HCT116 (cell line): ENCODE measurements around the gene CHM. TPM values are rescaled to one million over a fixed set of nuclear protein-coding genes. Genes with fewer than 3 reads are reported as not detected.

Experiments
- ATAC-seq: fragments of 200-7000 bp; cut with Tn5 transposase; 2 replicates; pipeline ENCODE4 v1.9.1; 2020; ENCODE audit warnings: mild to moderate bottlenecking, moderate library complexity
- BruUV-seq: library from RNA; stranded (reverse); fragments of 400-500 nt; replicated peaks from 2 replicates; lab custom pipeline; 2021; lab: Mats Ljungman, UMichigan
- CTCF ChIA-PET: fragments of 300-600 bp; sonication (Branson Sonifier 250); formaldehyde crosslinking; loops from one replicate; lab custom pipeline; 2021; ENCODE audit warnings: antibody characterized with exemption; lab: Charles Lee
- POLR2A ChIA-PET: fragments of 300-600, 350-600 bp; sonication (Branson Sonifier 250); formaldehyde crosslinking; loops from one replicate; lab custom pipeline; 2021; ENCODE audit warnings: antibody characterized with exemption; lab: Charles Lee
- RAD21 ChIA-PET, 2 experiments: fragments of 300-600 bp; sonication (Branson Sonifier 250); formaldehyde crosslinking; loops; one replicate each; lab custom pipeline; 2023; ENCODE audit warnings: low total read pairs in 2 of 2; ENCODE audit not compliant: uncharacterized antibody in 2 of 2, unreplicated experiment in 2 of 2, low non-redundant PET in 1 of 2; lab: Charles Lee
- DNase-seq: peaks from one replicate; pipeline ENCODE4 v3.0.0-alpha.2; 2010; ENCODE audit warnings: low read depth, low spot score
- H2AFZ ChIP-seq: fragments of 200-600 bp; shearing (Covaris generic), sonication (generic); 2 replicates; pipeline ENCODE4 v1.6.1; 2017; ENCODE audit warnings: low read depth, mixed run types, mixed read lengths, antibody characterized with exemption, low read length; ENCODE audit not compliant: poor library complexity, severe bottlenecking
- H3K27ac ChIP-seq: 2 replicates; pipeline ENCODE4 v1.5.1; 2012; ENCODE audit warnings: low read depth, low read length
- H3K27me3 ChIP-seq: fragments of 200-600 bp; sonication (generic); 2 replicates; pipeline ENCODE4 v1.6.1; 2016; ENCODE audit warnings: mixed run types, low read length, mixed read lengths; ENCODE audit not compliant: insufficient read depth
- H3K36me3 ChIP-seq, 2 experiments: fragments of 200-500 bp in 1 of 2; fragments of 200-600 bp in 1 of 2; sonication (Bioruptor generic) in 1 of 2; sonication (generic) in 1 of 2; 2 replicates each; pipeline versions ENCODE4 v1.5.1 to v1.6.1; 2014 to 2016; ENCODE audit warnings: low read length in 2 of 2, inconsistent platforms in 1 of 2, mixed read lengths in 1 of 2, mixed run types in 1 of 2; ENCODE audit not compliant: insufficient read depth in 2 of 2, control insufficient read depth in 1 of 2
- H3K4me1 ChIP-seq, 2 experiments: fragments of 200-600 bp in 1 of 2; sonication (generic) in 1 of 2; 2 replicates each; pipeline versions ENCODE4 v1.5.1 to v1.6.1; 2012 to 2017; ENCODE audit warnings: low read length in 2 of 2, inconsistent platforms in 1 of 2, mild to moderate bottlenecking in 1 of 2, mixed read lengths in 1 of 2, mixed run types in 1 of 2, moderate library complexity in 1 of 2; ENCODE audit not compliant: insufficient read depth in 2 of 2, control insufficient read depth in 1 of 2
- H3K4me2 ChIP-seq: fragments of 200-600 bp; sonication (generic); 2 replicates; pipeline ENCODE4 v1.6.1; 2017; ENCODE audit warnings: mixed run types, low read length, mixed read lengths
- H3K4me3 ChIP-seq, 2 experiments: fragments of 200-600 bp in 1 of 2; sonication (generic) in 1 of 2; replicated peaks in 1 of 2; 2 replicates each; pipeline ENCODE4 v1.5.1; 2011 to 2016; ENCODE audit warnings: low read length in 2 of 2, control low read depth in 1 of 2, low read depth in 1 of 2, mild to moderate bottlenecking in 1 of 2, mixed read lengths in 1 of 2, mixed run types in 1 of 2
- H3K79me2 ChIP-seq: fragments of 200-600 bp; sonication (generic); 2 replicates; pipeline ENCODE4 v1.6.1; 2017; ENCODE audit warnings: mild to moderate bottlenecking, mixed run types, low read length, moderate library complexity, mixed read lengths; ENCODE audit not compliant: insufficient read depth
- H3K9ac ChIP-seq: fragments of 200-600 bp; sonication (generic); 2 replicates; pipeline ENCODE4 v1.6.1; 2016; ENCODE audit warnings: low read length, mixed read lengths
- H3K9me2 ChIP-seq: fragments of 200-600 bp; sonication (generic), shearing (Covaris generic); 2 replicates; pipeline ENCODE4 v1.6.1; 2017; ENCODE audit warnings: mixed run types, mild to moderate bottlenecking, moderate library complexity; ENCODE audit not compliant: insufficient read depth
- H3K9me3 ChIP-seq, 2 experiments: fragments of 200-500 bp in 1 of 2; fragments of 200-600 bp in 1 of 2; sonication (Bioruptor generic) in 1 of 2; sonication (generic) in 1 of 2; 2 replicates each; pipeline ENCODE4 v1.6.1; 2014 to 2017; ENCODE audit warnings: low read length in 2 of 2, mixed read lengths in 2 of 2, inconsistent platforms in 1 of 2, low read depth in 1 of 2, mild to moderate bottlenecking in 1 of 2, mixed run types in 1 of 2, moderate library complexity in 1 of 2; ENCODE audit not compliant: control insufficient read depth in 1 of 2, insufficient read depth in 1 of 2
- H4K20me1 ChIP-seq: fragments of 200-600 bp; sonication (generic), shearing (Covaris generic); 2 replicates; pipeline ENCODE4 v1.6.1; 2017; ENCODE audit warnings: mixed run types, mild to moderate bottlenecking, moderate library complexity; ENCODE audit not compliant: insufficient read depth
- CEBPB ChIP-seq: IDR thresholded peaks from 2 replicates; pipeline ENCODE4 v1.6.1; 2012; ENCODE audit warnings: low read depth
- EGR1 ChIP-seq: IDR thresholded peaks from 2 replicates; pipeline ENCODE4 v1.6.1; 2012; ENCODE audit warnings: low read depth
- EZH2 ChIP-seq: fragments of 200-600 bp; sonication (generic); IDR thresholded peaks from 2 replicates; pipeline ENCODE4 v1.6.1; 2017; ENCODE audit warnings: antibody characterized with exemption, mixed run types
- FOSL1 ChIP-seq: IDR thresholded peaks from 2 replicates; pipeline ENCODE4 v1.6.1; 2012; ENCODE audit warnings: low read depth
- JUND ChIP-seq: IDR thresholded peaks from 2 replicates; pipeline ENCODE4 v1.6.1; 2012
- POLR2AphosphoS5 ChIP-seq: IDR thresholded peaks from 2 replicates; pipeline ENCODE4 v1.6.1; 2011; ENCODE audit warnings: mild to moderate bottlenecking, low read depth, low read length, moderate library complexity
- RAD21 ChIP-seq: IDR thresholded peaks from 2 replicates; pipeline ENCODE4 v1.6.1; 2012; ENCODE audit warnings: low read depth, mild to moderate bottlenecking
- SP1 ChIP-seq: IDR thresholded peaks from 2 replicates; pipeline ENCODE4 v1.6.1; 2012; ENCODE audit warnings: low read depth
- SRF ChIP-seq: IDR thresholded peaks from 2 replicates; pipeline ENCODE4 v1.6.1; 2012; ENCODE audit warnings: low read depth
- TCF7L2 ChIP-seq: IDR thresholded peaks from 2 replicates; pipeline ENCODE4 v1.7.0; 2011; ENCODE audit warnings: borderline replicate concordance, inconsistent platforms; ENCODE audit not compliant: insufficient read depth, insufficient read length; ENCODE audit errors: extremely low read depth
- ZNF274 ChIP-seq: fragments of 200-500 bp; sonication (Bioruptor generic); IDR thresholded peaks from 2 replicates; pipeline ENCODE4 v1.6.1; 2014; ENCODE audit warnings: mild to moderate bottlenecking, low read depth, low read length, inconsistent platforms
- intact Hi-C: fragments of 100-400 bp; cut with micrococcal nuclease; formaldehyde crosslinking; loops from 2 replicates; pipeline ENCODE4 v1.10.0; 2022
- total RNA-seq: library from RNA; stranded (reverse); gene quantifications from one replicate; pipeline ENCODE4 v1.2.1, GENCODE V29; 2021; ENCODE audit not compliant: unreplicated experiment
- TF ChIP-seq, protein P1 (sequence below), 3 experiments: fragments of 200-600 bp in 1 of 3; sonication (generic) in 1 of 3; IDR thresholded peaks in 2 of 3; conservative IDR thresholded peaks in 1 of 3; 2 replicates each; pipeline ENCODE4 v1.5.1; 2012 to 2017; ENCODE audit warnings: low read depth in 2 of 3, low read length in 2 of 3, antibody characterized with exemption in 1 of 3, borderline replicate concordance in 1 of 3, control low read depth in 1 of 3, mild to moderate bottlenecking in 1 of 3, mixed read lengths in 1 of 3, mixed run types in 1 of 3, moderate library complexity in 1 of 3; ENCODE audit not compliant: insufficient read depth in 1 of 3
- TF ChIP-seq, protein P2 (sequence below): IDR thresholded peaks from 2 replicates; pipeline ENCODE4 v1.6.1; 2012; ENCODE audit warnings: low read depth
- TF ChIP-seq, protein P3 (sequence below): IDR thresholded peaks from 2 replicates; pipeline ENCODE4 v1.6.1; 2011; ENCODE audit warnings: mild to moderate bottlenecking, low read length, moderate library complexity; ENCODE audit not compliant: insufficient replicate concordance; ENCODE audit errors: extremely low read depth

Gene CHM
- total RNA-seq, 1 experiment from 2014 or later, result 17.1 TPM

DNA sequence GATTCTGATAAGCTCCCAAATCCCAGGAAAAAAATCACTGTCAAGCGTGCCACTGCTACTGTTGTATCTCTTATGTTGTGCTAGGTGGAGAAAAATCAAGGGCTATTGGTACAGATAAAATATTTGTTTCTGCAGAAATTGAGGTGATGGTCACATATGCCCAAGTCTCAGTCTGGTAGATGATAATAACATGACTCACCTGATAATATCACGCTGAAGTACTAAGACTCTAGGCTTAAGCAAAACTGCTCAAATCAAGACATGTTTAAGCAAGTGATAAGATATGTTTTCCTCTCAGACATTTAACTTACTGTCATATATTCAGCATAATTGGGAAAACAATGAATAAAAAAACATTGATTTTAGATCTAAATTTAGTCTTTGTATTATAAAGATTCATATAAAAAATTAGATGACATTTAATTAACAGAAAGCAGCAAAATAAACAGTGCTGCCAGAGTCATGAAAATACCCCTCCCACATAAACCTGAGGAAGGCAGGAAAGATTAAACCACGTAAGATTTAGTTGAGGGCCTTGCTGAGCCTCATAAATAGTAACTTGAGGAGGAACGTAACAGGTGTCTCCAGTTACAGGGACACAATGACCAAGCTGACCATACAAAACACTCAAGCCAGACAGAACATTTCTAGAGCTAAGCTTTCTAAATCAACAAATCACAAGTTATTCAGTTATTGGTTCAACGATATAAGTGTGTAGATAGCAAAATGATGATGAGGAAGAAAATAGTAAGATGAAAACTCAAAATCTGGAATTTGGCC, 143.5 kb downstream of the CHM start:
- ATAC-seq, result no peak
- Histone ChIP-seq H3K79me2 (no peaks in the 10 kb centered on the region), H3K9me2 (no peaks in the 10 kb centered on the region), H4K20me1 (no peaks in the 10 kb centered on the region), H2AFZ (no peak overlapping the region), H3K4me3 (no peak overlapping the region), H3K27ac (no peak overlapping the region), H3K36me3 (no peaks in the 10 kb centered on the region), H3K9me3 (no peaks in the 10 kb centered on the region), H3K27me3 (no peaks in the 10 kb centered on the region), H3K4me1 (no peaks in the 10 kb centered on the region), H3K9ac (no peak overlapping the region), H3K4me2 (no peak overlapping the region)
- ChIA-PET RAD21 (no interaction called here), POLR2A (no interaction called here), CTCF (no interaction called here)
- intact Hi-C loops, result no loop called here
- no peak for DNase-seq
- TF ChIP-seq, protein P1, sequence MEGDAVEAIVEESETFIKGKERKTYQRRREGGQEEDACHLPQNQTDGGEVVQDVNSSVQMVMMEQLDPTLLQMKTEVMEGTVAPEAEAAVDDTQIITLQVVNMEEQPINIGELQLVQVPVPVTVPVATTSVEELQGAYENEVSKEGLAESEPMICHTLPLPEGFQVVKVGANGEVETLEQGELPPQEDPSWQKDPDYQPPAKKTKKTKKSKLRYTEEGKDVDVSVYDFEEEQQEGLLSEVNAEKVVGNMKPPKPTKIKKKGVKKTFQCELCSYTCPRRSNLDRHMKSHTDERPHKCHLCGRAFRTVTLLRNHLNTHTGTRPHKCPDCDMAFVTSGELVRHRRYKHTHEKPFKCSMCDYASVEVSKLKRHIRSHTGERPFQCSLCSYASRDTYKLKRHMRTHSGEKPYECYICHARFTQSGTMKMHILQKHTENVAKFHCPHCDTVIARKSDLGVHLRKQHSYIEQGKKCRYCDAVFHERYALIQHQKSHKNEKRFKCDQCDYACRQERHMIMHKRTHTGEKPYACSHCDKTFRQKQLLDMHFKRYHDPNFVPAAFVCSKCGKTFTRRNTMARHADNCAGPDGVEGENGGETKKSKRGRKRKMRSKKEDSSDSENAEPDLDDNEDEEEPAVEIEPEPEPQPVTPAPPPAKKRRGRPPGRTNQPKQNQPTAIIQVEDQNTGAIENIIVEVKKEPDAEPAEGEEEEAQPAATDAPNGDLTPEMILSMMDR (IDR thresholded peaks at IDR 0.05 in 2 of 3, conservative IDR thresholded peaks at IDR 0.05 in 1 of 3; ENCODE audit: borderline replicate concordance in 1 of 3, insufficient read depth in 1 of 3, low read depth in 2 of 3, low read length in 2 of 3), result no peak
- TF ChIP-seq EGR1 (no peak), EZH2 (no peak), ZNF274 (no peak), SP1 (no peak), FOSL1 (no peak), POLR2AphosphoS5 (no peak), JUND (no peak), TCF7L2 (no peak), RAD21 (no peak), CEBPB (no peak), SRF (no peak)
- TF ChIP-seq, protein P2, sequence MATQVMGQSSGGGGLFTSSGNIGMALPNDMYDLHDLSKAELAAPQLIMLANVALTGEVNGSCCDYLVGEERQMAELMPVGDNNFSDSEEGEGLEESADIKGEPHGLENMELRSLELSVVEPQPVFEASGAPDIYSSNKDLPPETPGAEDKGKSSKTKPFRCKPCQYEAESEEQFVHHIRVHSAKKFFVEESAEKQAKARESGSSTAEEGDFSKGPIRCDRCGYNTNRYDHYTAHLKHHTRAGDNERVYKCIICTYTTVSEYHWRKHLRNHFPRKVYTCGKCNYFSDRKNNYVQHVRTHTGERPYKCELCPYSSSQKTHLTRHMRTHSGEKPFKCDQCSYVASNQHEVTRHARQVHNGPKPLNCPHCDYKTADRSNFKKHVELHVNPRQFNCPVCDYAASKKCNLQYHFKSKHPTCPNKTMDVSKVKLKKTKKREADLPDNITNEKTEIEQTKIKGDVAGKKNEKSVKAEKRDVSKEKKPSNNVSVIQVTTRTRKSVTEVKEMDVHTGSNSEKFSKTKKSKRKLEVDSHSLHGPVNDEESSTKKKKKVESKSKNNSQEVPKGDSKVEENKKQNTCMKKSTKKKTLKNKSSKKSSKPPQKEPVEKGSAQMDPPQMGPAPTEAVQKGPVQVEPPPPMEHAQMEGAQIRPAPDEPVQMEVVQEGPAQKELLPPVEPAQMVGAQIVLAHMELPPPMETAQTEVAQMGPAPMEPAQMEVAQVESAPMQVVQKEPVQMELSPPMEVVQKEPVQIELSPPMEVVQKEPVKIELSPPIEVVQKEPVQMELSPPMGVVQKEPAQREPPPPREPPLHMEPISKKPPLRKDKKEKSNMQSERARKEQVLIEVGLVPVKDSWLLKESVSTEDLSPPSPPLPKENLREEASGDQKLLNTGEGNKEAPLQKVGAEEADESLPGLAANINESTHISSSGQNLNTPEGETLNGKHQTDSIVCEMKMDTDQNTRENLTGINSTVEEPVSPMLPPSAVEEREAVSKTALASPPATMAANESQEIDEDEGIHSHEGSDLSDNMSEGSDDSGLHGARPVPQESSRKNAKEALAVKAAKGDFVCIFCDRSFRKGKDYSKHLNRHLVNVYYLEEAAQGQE, result no peak
- TF ChIP-seq, protein P3, sequence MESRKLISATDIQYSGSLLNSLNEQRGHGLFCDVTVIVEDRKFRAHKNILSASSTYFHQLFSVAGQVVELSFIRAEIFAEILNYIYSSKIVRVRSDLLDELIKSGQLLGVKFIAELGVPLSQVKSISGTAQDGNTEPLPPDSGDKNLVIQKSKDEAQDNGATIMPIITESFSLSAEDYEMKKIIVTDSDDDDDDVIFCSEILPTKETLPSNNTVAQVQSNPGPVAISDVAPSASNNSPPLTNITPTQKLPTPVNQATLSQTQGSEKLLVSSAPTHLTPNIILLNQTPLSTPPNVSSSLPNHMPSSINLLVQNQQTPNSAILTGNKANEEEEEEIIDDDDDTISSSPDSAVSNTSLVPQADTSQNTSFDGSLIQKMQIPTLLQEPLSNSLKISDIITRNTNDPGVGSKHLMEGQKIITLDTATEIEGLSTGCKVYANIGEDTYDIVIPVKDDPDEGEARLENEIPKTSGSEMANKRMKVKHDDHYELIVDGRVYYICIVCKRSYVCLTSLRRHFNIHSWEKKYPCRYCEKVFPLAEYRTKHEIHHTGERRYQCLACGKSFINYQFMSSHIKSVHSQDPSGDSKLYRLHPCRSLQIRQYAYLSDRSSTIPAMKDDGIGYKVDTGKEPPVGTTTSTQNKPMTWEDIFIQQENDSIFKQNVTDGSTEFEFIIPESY, result no peak
- no TSS peak for BruUV-seq
